Activated CD4-positive, alpha-beta T cell treated with anti-CD3 and anti-CD28 coated beads, Interleukin-2, amount 10 ng/mL, durations not matched to agents 7 days and 5 days (primary cell): Measurements from ENCODE around the gene LY6G6C. TPM values are rescaled to one million over a fixed set of nuclear protein-coding genes. Genes with fewer than 3 reads are reported as not detected.

Experiments used
- CTCF ChIA-PET: fragments of 350-600 bp; sonication (Branson Sonifier 250); formaldehyde crosslinking; loops from one replicate; lab custom pipeline; 2021; ENCODE audit warnings: antibody characterized with exemption; lab: Charles Lee
- POLR2A ChIA-PET: fragments of 350-600 bp; sonication (Branson Sonifier 250); formaldehyde crosslinking; loops from one replicate; lab custom pipeline; 2021; ENCODE audit warnings: antibody characterized with exemption; lab: Charles Lee
- DNase-seq: peaks from one replicate; pipeline ENCODE4 v3.0.0-alpha.2; 2020
- H3K27ac Mint-ChIP-seq: one replicate; pipeline ENCODE4 v1.8.0; 2021; ENCODE audit warnings: mild to moderate bottlenecking, moderate library complexity, mixed read lengths
- H3K27me3 Mint-ChIP-seq: one replicate; pipeline ENCODE4 v1.8.0; 2021; ENCODE audit warnings: mixed read lengths
- H3K36me3 Mint-ChIP-seq: one replicate; pipeline ENCODE4 v1.8.0; 2021; ENCODE audit warnings: low read depth, mixed read lengths
- H3K4me1 Mint-ChIP-seq: one replicate; pipeline ENCODE4 v1.8.0; 2021; ENCODE audit warnings: mixed read lengths
- H3K4me3 Mint-ChIP-seq: one replicate; pipeline ENCODE4 v1.8.0; 2021; ENCODE audit warnings: mild to moderate bottlenecking, moderate library complexity, mixed read lengths
- H3K9me3 Mint-ChIP-seq: one replicate; pipeline ENCODE4 v1.8.0; 2021; ENCODE audit warnings: mixed read lengths
- total RNA-seq, 2 experiments: library from RNA; stranded (reverse); gene quantifications; one replicate each; pipeline ENCODE4 v1.2.3, GENCODE V29; 2021

Gene LY6G6C
- total RNA-seq, 2 experiments from 2014 or later: not detected

DNA sequence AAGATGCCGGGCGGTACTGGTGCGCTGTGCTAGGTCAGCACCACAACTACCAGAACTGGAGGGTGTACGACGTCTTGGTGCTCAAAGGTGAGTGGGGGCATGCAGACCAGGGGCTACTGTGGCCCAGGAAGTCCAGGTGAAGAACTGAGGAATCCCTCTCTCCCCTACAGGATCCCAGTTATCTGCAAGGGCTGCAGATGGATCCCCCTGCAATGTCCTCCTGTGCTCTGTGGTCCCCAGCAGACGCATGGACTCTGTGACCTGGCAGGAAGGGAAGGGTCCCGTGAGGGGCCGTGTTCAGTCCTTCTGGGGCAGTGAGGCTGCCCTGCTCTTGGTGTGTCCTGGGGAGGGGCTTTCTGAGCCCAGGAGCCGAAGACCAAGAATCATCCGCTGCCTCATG, 13.8 kb downstream of the LY6G6C start:
- peaks cover 1% of the 10 kb centered on the region for H3K36me3 Mint-ChIP-seq
- POLR2A ChIA-PET: no interaction called here
- peaks cover 1% of the 10 kb centered on the region for H3K27me3 Mint-ChIP-seq
- H3K4me1 Mint-ChIP-seq: peaks cover 31% of the 10 kb centered on the region
- no peak overlapping the region for H3K4me3 Mint-ChIP-seq
- DNase-seq: no peak
- H3K27ac Mint-ChIP-seq: no peak overlapping the region
- H3K9me3 Mint-ChIP-seq: no peaks in the 10 kb centered on the region
- CTCF ChIA-PET: no interaction called here

DNA sequence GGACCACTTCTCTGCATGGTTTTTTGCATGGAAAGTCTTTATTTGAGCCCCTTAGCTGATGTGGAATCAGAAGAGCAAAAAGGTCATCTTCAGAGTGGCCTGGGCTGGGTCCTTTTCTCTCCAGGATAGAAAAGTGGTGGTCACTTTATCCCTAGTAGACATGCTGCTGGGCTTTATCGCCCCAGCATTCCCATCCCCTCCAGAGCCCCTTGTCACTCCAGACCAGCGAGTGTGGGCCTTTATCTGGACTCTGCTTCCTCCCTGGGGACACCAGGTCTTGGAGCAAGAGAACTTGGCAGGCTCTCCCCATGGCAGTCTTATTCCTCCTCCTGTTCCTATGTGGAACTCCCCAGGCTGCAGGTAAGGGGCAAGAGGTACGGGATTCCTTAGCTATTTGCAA, 14.9 kb downstream of the LY6G6C start, which contains the start of gene LY6G6F:
TSS of gene LY6G6F (plus strand) at position 268 of the 400 bp plus-strand sequence. CDS start at position 309, 41 bp downstream.
- H3K4me3 Mint-ChIP-seq: no peak within 1 kb of the TSS
- no peaks in the 10 kb centered on the region for H3K9me3 Mint-ChIP-seq
- DNase-seq: no peak
- no peak within 1 kb of the TSS for H3K27ac Mint-ChIP-seq
- no peaks in the 10 kb centered on the region for H3K27me3 Mint-ChIP-seq
- H3K36me3 Mint-ChIP-seq: peaks cover 7% of the 10 kb centered on the region
- ChIA-PET CTCF (interaction anchor here (0.6 kb wide), 1 partner anchor 194 kb away, joined by 3 read pairs; no protein-coding TSS in a partner anchor), POLR2A (no interaction called here)
- peaks cover 28% of the 10 kb centered on the region for H3K4me1 Mint-ChIP-seq

DNA sequence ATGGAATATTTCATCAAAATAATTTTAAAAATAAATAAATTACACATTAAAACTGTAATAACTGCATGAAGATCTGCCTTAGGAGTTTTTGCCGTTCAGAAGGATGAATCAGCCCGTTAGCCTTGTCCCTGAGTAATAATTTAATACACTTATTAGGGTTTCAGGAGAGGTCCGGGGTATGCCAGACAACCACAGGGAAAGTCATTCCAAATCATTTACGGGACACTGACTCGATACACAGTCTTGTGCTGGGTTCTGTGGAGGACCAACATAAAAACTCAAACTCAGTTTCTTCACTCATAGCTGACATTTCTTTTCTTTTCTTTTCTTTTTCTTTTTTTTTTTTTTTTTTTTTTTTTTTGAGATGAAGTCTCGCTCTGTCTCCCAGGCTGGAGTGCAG, 15.6 kb downstream of the LY6G6C start:
- H3K4me3 Mint-ChIP-seq: no peak overlapping the region
- no peak for DNase-seq
- no peak overlapping the region for H3K27ac Mint-ChIP-seq
- ChIA-PET CTCF (interaction anchor here (0.6 kb wide), 2 partner anchors 81 to 195 kb away, joined by 3 read pairs; no protein-coding TSS in a partner anchor), POLR2A (no interaction called here)
- peaks cover 28% of the 10 kb centered on the region for H3K4me1 Mint-ChIP-seq
- no peaks in the 10 kb centered on the region for H3K27me3 Mint-ChIP-seq
- no peaks in the 10 kb centered on the region for H3K9me3 Mint-ChIP-seq
- H3K36me3 Mint-ChIP-seq: peaks cover 12% of the 10 kb centered on the region

DNA sequence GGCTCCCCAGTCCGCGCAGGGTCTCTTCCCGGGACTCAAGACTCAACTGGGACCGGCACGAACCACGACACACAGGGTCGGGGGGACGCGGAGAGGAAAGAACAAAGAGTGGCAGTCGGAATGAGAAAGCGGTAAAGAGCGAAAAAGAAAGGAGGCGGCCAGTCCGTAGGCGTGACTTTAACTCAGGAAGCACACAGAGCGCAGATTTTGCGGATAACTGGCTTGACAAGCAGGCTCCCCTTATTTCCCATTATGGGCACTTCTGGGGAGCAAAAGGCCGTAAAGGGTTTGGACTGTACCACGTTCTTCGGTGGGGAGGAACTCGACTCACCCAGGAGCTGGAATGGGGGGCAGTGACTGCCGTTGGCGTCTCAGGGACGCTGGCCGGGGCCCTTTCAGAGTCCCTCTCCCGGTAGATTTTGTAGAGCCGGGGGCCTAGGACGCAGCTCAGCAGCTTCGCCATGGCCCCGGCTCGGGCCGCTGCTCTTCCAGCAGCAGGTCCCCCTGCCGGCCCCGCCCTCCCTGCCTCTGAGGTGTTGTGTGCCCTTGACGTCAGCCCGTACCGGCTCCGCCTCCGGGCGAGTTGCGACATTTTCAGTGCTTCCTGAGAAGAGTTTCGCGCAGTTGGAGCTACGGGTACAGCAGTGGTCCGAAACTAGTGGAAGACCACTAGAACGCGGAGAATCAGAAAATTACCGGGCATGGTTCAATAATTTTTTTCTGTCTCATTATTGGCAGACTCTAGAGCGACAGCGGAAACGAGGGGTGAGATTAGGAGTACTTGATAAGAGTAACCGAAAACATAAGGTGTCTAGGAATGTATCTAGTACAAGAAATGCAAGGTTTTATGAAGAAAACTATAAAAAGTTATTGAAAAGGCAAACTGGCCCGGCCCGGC, 18.5 kb downstream of the LY6G6C start, which contains the start of gene ABHD16A:
TSS of gene ABHD16A (minus strand) at position 506 of the 898 bp plus-strand sequence. CDS start at position 463, 43 bp downstream.
- DNase-seq: peak; percentile 98
- ChIA-PET CTCF (interaction anchor here (0.6 to 2.2 kb wide), 9 partner anchors 9 to 273 kb away, joined by 3 to 8 read pairs (median 3); no protein-coding TSS in a partner anchor), POLR2A (interaction anchor here (0.6 to 0.9 kb wide), 2 partner anchors 34 to 388 kb away, joined by 3 to 7 read pairs; no protein-coding TSS in a partner anchor)
- Mint-ChIP-seq H3K4me1 (peaks cover 26% of the 10 kb centered on the region), H3K27me3 (no peaks in the 10 kb centered on the region), H3K4me3 (peak within 1 kb of the TSS; percentile 96), H3K9me3 (no peaks in the 10 kb centered on the region), H3K36me3 (peaks cover 19% of the 10 kb centered on the region), H3K27ac (peak within 1 kb of the TSS; percentile 96)

DNA sequence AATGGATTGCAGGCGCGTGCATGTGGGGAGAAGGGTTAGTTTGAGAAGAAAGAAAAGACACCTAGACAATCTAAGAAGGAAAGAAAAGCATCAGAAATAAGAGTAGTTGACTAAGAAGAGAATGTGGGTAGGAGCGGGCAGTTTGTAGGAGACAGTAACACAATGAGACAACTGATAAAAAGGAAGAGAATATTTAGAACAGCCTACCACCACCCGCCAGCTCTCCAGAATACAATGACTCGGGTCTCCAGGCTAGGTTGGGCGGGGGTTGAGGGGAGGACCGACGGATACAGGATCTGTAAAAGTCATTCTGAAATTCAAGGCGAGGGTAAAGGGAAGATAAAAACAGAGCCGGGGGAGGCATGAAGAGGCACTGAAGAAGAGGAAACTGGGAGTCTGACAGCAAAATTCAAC, 19.1 kb downstream of the LY6G6C start:
- Mint-ChIP-seq H3K27ac (peak overlapping the region; percentile 96), H3K4me3 (peak overlapping the region; percentile 96), H3K9me3 (no peaks in the 10 kb centered on the region), H3K36me3 (peaks cover 24% of the 10 kb centered on the region), H3K27me3 (no peaks in the 10 kb centered on the region), H3K4me1 (peaks cover 32% of the 10 kb centered on the region)
- DNase-seq: no peak
- ChIA-PET POLR2A (interaction anchor here (0.6 kb wide), 1 partner anchor 388 kb away, joined by 3 read pairs; no protein-coding TSS in a partner anchor), CTCF (interaction anchor here (0.6 to 2.2 kb wide), 6 partner anchors 9 to 151 kb away, joined by 3 to 8 read pairs (median 3); no protein-coding TSS in a partner anchor)

DNA sequence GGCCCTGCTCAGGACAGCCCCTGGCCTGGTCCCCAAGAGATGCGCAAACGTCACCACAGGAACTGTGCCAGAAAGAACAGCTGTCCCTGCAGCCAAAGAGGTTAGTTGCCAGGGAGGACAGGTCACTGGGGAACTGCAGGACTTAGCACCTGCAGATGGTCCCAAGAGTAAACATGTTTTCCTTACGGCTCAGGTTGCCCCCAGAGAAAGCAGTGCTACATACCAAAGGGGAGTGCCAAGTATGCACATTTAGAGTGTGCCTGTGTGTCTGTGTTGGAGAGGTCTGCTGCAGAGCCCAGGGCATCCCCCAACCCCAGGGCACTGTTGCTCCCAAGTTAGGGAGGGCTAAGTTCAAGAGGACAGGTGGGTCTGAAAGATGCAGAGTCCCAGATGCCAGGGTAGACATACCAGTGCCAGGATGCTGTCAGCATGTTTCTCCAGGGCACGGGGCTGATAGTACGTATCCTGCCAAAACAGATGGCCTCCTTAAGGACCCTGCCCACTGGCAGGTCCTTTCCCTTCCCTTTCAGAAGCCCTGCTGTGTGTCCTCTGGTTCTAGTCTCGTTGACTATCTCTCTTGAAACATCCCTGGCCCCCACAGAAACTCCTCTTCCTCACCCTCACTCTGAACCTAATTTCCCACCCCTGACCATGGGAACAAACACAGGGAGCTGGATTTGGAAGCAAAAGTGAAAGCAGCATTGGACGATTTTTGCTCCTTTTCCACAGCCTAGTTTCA, 19.7 kb downstream of the LY6G6C start:
- H3K9me3 Mint-ChIP-seq: no peaks in the 10 kb centered on the region
- peak overlapping the region; percentile 96 for H3K27ac Mint-ChIP-seq
- H3K27me3 Mint-ChIP-seq: no peaks in the 10 kb centered on the region
- no peak for DNase-seq
- H3K4me1 Mint-ChIP-seq: peaks cover 35% of the 10 kb centered on the region
- ChIA-PET CTCF (interaction anchor here (1.4 to 2.2 kb wide), 2 partner anchors 18 to 68 kb away, joined by 3 to 8 read pairs; no protein-coding TSS in a partner anchor), POLR2A (interaction anchor here (0.6 kb wide), 1 partner anchor 389 kb away, joined by 3 read pairs; no protein-coding TSS in a partner anchor)
- H3K4me3 Mint-ChIP-seq: peak overlapping the region; percentile 96
- peaks cover 27% of the 10 kb centered on the region for H3K36me3 Mint-ChIP-seq

DNA sequence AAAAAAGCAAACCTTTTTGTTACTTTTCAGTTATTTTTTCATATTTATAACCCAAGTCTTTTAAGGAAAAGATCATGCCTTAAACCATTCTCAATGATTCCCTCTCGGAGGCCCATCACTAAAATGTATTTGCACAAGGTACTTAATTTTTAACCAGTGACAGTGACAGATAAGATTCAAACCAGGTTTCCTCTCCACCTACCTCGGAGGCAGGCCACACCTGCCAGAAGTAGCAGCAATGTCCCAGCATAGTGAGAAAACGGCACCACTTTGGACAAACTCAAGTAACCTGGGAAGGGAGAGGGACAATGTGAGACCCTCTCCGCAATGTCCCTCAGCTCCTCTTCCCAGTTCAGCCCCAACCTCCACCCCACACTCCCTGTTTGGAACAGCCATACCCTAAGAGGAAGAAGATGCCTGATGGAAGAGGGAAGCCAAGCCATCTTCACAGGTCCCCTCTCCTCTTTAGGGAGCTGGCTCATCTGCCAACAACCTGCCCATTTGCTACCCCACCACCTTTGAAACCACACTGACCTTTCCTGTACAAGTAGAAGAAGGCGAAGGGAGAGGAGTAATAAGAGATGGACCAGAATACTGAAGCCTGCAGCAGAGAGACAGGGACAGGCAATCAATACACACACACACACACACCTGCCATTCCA, 20.7 kb downstream of the LY6G6C start:
- Mint-ChIP-seq H3K36me3 (peaks cover 31% of the 10 kb centered on the region), H3K4me1 (peaks cover 35% of the 10 kb centered on the region), H3K27ac (peak overlapping the region; percentile 66), H3K9me3 (no peaks in the 10 kb centered on the region), H3K4me3 (peak overlapping the region; percentile 96), H3K27me3 (no peaks in the 10 kb centered on the region)
- ChIA-PET POLR2A (no interaction called here), CTCF (no interaction called here)
- no peak for DNase-seq

DNA sequence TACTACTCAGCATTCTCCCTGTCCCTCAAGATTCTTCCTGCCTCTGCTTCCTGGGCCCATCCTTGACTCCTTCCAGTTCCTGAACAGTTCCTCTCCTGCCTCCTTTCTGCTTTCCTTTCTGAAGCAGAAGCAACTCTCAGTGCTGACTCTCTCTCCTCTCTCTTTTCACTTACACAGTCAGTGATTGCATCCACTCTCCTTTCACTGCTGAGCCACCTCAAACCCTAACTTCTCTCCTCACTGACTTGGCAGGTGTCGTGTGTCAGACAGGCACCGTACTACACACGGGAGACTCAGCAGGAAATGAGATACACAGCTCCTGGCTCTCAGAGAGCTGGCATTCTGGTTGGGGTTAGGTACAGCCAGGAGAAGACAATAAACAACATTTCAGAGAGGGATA, 24.0 kb downstream of the LY6G6C start:
- peak overlapping the region; percentile 51 for H3K27ac Mint-ChIP-seq
- peaks cover 29% of the 10 kb centered on the region for H3K4me1 Mint-ChIP-seq
- H3K27me3 Mint-ChIP-seq: no peaks in the 10 kb centered on the region
- peaks cover 43% of the 10 kb centered on the region for H3K36me3 Mint-ChIP-seq
- H3K4me3 Mint-ChIP-seq: no peak overlapping the region
- ChIA-PET CTCF (interaction anchor here (1.1 to 1.4 kb wide), 2 partner anchors 28 to 132 kb away, joined by 4 to 5 read pairs; no protein-coding TSS in a partner anchor), POLR2A (no interaction called here)
- H3K9me3 Mint-ChIP-seq: no peaks in the 10 kb centered on the region
- no peak for DNase-seq

DNA sequence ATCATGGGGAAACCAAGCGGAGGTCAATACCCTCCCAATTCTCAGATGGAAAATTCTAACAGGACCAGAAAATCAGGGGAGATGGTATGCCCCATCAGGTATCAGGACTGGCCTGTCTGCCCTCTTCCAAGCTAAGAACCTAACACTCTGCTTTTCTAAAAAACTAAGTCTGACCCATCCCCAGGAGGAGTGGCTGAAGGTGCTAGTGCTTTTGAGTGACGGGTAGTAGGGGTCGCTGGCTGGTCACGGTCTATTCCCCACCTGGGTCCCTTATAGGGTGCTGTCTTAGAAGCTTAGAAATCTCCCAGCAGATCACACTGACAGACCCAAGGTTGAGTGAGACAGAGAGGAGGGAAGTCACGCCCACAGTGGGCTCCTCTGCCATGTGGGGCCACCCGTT, 28.0 kb downstream of the LY6G6C start:
- DNase-seq: no peak
- Mint-ChIP-seq H3K27ac (no peak overlapping the region), H3K36me3 (peaks cover 50% of the 10 kb centered on the region), H3K4me1 (peaks cover 10% of the 10 kb centered on the region), H3K4me3 (no peak overlapping the region), H3K9me3 (no peaks in the 10 kb centered on the region), H3K27me3 (no peaks in the 10 kb centered on the region)
- CTCF ChIA-PET: interaction anchor here (0.9 to 1.6 kb wide), 3 partner anchors 18 to 182 kb away, joined by 3 to 4 read pairs (median 3); no protein-coding TSS in a partner anchor
- POLR2A ChIA-PET: no interaction called here

DNA sequence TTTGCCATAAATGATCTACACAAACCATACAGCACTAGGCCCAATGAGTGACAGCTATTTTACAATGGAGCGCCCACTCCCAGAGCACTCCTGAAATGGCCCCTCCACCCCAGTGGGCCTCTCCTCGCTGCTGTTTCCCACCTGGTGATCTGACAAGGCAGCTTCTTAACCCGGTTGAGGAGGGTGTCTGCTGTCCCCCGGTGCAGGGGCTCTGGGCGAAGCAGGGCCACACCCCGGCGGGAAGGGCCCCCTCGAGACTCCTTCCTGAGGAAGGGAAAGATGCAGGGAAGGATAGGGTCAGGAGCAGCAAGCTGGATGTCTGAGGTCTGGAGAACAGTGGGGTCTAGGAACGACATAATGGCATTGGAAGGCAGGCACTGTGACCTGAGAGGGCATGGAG, 28.7 kb downstream of the LY6G6C start:
- ChIA-PET POLR2A (no interaction called here), CTCF (interaction anchor here (1.3 to 1.6 kb wide), 2 partner anchors 18 to 32 kb away, joined by 3 read pairs; partner anchors contain the start of gene C6orf47)
- peaks cover 8% of the 10 kb centered on the region for H3K4me1 Mint-ChIP-seq
- no peaks in the 10 kb centered on the region for H3K9me3 Mint-ChIP-seq
- H3K36me3 Mint-ChIP-seq: peaks cover 54% of the 10 kb centered on the region
- H3K4me3 Mint-ChIP-seq: no peak overlapping the region
- no peak overlapping the region for H3K27ac Mint-ChIP-seq
- H3K27me3 Mint-ChIP-seq: no peaks in the 10 kb centered on the region
- no peak for DNase-seq

DNA sequence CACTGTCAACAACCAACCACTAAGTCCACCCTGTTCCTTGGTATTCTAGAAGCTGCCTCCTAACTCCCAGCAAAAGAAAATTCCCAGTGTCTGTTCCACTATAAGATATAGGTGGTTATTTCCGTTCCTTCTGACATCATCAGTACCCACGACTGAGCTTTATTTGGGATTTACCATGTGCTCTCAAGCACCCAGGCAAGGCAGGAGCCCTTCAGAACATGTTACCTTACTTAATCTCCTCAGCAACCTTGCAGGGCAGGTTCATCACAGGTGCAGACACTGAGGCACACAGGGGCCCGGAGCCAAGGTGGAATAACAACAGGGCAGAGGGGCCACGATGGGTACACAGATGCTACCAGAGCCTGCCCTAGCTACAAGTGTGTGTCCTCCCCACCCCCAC, 29.2 kb downstream of the LY6G6C start:
- Mint-ChIP-seq H3K9me3 (no peaks in the 10 kb centered on the region), H3K27me3 (no peaks in the 10 kb centered on the region), H3K27ac (no peak overlapping the region), H3K36me3 (peaks cover 55% of the 10 kb centered on the region), H3K4me3 (no peak overlapping the region), H3K4me1 (peaks cover 3% of the 10 kb centered on the region)
- CTCF ChIA-PET: interaction anchor here (1.3 to 1.6 kb wide), 2 partner anchors 19 to 31 kb away, joined by 3 read pairs; partner anchors contain the start of gene C6orf47
- POLR2A ChIA-PET: no interaction called here
- DNase-seq: no peak
